ENCODE data around the gene ATP5MC3.

DNA sequence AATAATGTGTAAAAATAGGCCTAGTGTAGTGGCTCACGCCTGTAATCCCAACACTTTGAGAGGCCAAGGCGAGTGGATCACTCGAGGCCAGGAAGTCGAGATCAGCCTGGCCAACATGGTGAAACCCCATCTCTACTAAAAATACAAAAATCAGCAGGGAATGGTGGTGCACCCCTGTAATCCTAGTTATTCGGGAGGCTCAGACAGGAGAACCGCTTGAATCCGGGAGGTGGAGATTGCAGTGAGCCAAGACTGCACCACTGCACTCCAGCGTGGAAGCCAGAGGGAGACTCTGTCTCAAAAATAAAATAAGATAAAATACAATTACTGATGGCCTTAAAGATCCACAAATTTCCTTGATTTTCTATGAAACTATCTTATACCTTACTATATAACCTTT is 17.3 kb downstream of the ATP5MC3 start:
- TF ChIP-seq, protein P1, sequence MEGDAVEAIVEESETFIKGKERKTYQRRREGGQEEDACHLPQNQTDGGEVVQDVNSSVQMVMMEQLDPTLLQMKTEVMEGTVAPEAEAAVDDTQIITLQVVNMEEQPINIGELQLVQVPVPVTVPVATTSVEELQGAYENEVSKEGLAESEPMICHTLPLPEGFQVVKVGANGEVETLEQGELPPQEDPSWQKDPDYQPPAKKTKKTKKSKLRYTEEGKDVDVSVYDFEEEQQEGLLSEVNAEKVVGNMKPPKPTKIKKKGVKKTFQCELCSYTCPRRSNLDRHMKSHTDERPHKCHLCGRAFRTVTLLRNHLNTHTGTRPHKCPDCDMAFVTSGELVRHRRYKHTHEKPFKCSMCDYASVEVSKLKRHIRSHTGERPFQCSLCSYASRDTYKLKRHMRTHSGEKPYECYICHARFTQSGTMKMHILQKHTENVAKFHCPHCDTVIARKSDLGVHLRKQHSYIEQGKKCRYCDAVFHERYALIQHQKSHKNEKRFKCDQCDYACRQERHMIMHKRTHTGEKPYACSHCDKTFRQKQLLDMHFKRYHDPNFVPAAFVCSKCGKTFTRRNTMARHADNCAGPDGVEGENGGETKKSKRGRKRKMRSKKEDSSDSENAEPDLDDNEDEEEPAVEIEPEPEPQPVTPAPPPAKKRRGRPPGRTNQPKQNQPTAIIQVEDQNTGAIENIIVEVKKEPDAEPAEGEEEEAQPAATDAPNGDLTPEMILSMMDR (IDR thresholded peaks at IDR 0.05) = no peak
- no peak for TF ChIP-seq POLR2A (IDR thresholded peaks at IDR 0.05)

All from testis (tissue), 2 donors.